NCI-H2196 treated with DMSO at 0.1 percent for 48 hours (cell line): ENCODE data around the gene MAP1LC3B2.

Source experiments
- DNase-seq: peaks from one replicate; lab custom pipeline; 2025; ENCODE audit not compliant: unreplicated experiment; lab: John Stamatoyannopoulos, UW

The MAP1LC3B2 gene

GRCh38 chr12:116610971-116611541, 51.9 kb downstream of the MAP1LC3B2 start:
- no peak for DNase-seq

GRCh38 chr12:116612436-116612835, 53.3 kb downstream of the MAP1LC3B2 start:
- DNase-seq: no peak

DNA sequence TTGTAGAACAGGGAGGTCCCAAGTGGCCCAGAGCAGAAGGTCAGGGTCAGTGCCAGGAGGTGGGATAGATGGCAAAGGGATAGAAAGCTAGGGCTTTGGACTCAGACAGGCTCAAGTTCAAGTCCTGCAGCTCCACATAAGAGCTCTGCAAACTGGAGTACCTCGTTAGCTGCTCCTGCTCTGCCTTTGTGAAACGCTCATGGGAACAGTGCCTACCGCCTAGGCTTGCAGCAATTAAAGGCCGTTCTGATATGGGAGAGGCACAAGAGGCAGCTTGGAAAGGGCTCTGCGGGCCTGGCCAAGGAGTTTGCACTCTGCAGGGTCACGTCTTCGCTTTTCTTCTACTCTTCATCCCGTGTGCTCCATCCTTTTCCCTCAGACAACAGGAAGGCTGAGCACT, 54.1 kb downstream of the MAP1LC3B2 start:
- no peak for DNase-seq

GRCh38 chr12:116614194-116614915, 55.2 kb downstream of the MAP1LC3B2 start:
- DNase-seq: no peak

DNA sequence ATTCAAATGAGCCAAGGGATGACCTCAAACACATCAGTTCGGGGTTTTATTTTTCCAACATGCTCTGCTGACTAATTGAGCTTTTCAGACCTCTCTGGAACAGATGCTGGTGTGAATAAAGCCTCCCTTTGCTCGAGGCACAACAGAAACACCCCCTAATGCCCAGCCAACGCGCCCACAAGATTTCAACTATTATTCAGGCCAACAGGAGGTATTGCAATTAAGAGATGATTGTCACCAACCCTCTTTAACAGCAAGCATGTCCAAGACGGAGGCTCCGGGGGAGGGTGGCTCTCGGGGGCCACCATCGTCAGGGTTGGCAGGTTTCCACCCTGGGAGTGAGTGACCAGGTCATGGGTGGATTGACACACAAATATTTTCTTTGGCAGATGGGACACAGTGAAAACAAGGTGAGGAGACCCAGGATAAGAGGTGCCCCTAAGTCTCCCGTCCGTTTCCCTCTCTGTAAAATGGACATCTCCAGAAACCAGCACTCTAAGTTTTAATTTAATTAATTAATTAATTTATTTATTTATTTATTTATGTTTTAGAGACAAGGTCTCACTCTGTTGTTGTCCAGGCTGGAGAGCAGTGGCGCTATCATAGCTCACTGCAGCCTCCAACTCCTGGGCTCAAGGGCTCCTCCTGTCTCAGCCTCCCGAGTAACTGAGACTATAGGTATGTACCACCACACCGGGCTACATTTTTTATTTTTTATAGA, 56.1 kb downstream of the MAP1LC3B2 start:
- no peak for DNase-seq

GRCh38 chr12:116616536-116617248, 57.5 kb downstream of the MAP1LC3B2 start:
- DNase-seq: no peak

- no peak for DNase-seq
Measured at GRCh38 chr12:116619246-116619645, 60.1 kb downstream of the MAP1LC3B2 start.

GRCh38 chr12:116620124-116620491, 60.9 kb downstream of the MAP1LC3B2 start:
- DNase-seq: no peak

DNA sequence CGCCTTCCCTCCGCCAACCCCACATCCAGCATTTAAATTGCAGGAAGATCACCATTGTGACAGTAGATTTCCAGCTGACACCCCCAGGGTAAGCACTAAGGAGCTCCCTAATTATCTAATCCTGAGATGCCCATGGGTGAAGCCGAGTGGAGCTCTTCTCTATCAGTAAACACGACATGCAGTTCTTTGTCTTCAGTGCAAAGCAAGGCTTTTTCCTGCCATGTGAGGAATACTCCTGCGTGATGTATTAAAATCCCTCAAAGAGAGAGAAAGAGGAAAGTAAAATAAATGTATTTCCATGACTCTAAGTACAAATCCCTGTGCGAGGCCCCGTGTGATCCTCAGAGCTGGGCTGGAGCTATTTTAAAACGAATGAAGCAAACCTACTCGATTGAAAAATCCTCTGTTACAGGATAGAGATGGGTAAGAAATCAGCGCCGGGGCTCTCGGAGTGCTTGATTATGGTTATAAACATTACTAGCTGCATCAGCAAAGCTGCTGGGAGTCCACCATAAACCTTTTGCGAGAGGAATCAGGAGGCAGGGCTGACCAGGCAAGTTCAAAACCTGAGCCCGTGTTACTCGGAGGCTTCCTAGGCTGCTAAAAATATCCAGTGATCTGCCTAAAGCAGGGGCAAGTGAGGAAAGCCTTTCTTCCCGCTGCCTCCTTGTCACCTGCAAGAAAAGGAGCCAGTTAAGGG, 61.5 kb downstream of the MAP1LC3B2 start:
- no peak for DNase-seq

GRCh38 chr12:116621194-116621593, 62.0 kb downstream of the MAP1LC3B2 start:
- no peak for DNase-seq

GRCh38 chr12:116624516-116624915, 65.3 kb downstream of the MAP1LC3B2 start:
- no peak for DNase-seq

- no peak for DNase-seq
Measured at GRCh38 chr12:116626153-116626552, 67.0 kb downstream of the MAP1LC3B2 start.
